Measurements from ENCODE around the gene AGTPBP1.
"Not testable (repeated sequence)": the region's sequence is repeated elsewhere in the genome, so short reads cannot be mapped to it uniquely, and the experiment has no call there.

The AGTPBP1 gene

DNA sequence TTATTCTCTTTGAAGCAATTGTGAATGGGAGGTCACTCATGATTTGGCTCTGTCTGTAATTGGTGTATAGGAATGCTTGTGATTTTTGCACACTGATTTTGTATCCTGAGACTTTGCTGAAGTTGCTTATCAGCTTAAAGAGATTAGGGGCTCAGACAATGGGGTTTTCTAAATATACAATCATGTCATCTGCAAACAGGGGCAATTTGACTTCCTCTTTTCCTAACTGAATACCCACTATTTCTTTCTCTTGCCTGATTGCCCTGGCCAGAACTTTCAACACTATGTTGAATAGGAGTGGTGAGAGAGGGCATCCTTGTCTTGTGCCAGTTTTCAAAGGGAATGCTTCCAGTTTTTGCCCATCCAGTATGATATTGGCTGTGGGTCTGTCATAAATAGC is 22.3 kb downstream of the AGTPBP1 start:
- not testable (repeated sequence) for DNase-seq

DNA sequence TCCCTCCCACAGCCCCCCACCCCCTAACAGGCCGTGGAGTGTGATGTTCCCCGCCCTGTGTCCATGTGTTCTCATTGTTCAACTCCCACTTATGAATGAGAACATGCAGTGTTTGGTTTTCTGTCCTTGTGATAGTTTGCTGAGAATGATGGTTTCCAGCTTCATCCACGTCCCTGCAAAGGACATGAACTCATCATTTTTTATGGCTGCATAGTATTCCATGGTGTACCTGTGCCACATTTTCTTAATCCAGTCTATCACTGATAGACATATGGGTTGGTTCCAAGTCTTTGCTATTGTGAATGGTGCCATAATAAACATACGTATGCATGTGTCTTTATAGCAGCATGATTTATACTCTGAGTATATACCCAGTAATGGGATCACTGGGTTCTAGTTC is 23.9 kb downstream of the AGTPBP1 start:
- not testable (repeated sequence) for DNase-seq

DNA sequence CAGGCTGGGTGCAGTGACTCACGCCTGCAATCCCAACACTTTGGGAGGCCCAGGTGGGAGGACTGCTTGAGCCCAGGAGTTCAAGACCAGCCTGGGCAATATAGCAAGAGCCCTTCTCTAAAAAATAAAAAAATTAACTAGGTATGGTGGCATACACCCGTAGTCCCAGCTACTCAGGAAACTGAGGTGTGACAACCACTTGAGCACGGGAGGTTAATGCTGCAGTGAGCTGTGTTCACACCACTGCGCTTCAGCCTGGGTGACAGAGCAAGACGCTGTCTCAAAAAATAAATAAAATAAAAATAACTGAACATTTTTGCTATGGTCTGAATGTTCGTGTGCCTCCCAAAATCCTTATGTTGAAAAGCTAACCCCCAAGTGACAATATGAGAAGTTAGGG is 24.5 kb downstream of the AGTPBP1 start:
- DNase-seq: no peak

DNA sequence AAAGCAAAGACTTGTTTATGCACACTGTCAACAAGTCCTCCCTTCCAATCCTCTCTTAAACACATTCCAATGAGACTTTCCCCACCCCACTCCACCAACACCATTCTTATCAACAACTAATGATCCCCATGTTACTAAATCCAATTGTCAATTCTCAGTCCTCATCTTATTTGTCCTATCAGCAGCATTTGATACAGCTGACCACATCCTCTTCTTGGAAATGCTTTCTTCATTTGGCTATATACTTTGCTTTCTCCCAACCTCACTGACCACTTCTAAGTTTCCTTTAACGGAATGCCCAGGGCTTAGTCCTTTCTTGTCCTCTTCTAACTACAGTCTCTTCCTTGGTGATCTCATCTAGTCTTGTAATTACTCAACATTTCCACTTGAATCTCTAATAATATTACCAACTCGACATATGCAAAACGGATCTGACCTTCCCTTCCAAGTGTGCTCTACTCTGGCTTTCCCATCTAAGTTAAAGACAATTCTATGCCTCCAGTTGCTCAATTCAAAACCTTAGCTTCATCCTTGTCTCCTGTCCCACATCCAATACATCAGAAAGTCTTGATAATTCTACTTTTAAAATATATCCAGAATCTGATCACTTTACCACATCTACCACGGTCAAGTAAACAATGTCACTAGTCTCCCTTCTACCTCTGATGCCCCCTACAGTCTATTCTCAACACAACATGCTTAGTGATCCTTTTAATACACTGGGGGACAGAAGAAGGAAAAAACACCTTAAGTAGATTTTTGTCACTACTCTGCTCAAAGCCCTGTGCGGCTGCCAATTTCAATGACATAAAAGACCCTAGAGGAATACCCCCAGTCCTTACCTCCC is 25.5 kb downstream of the AGTPBP1 start:
- no peak for DNase-seq

DNA sequence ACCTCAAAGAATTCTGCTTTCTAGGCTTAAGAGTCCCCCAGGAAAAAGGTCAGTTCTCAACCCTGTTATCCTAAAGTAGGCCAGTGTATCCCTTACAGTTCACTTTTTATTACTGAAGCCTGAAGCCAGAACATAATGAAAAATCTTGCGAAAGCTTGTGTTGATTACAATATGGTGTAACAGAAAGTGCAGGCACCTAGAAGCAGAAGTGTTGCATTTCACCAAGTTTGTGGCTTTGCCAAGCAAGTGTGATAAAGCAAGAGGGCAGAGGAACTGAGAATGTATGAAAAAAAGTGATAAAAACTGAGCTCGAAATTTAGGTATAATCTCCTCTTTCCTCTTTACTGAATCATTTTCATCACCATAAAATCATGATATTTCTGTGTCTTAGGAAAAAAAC is 26.2 kb downstream of the AGTPBP1 start:
- DNase-seq: no peak

DNA sequence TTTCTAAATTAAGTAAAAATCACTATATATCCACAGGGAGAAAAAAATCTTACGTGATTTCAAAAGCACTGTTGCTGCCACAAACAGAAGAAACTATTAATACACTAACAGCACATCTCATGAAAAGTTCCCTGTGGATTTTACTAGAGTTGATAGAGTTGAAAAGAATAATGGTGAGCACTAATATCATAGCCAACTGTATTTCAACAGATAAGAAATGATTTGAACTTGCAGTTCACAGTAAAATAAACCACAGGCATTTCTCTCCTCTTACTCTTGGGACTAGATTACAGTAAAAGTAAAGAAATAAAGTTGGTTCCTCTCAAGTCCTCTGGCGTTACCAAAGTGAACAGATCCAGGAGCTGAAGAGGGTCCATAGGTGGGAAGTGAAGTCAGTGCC is 27.9 kb downstream of the AGTPBP1 start:
- DNase-seq: no peak

DNA sequence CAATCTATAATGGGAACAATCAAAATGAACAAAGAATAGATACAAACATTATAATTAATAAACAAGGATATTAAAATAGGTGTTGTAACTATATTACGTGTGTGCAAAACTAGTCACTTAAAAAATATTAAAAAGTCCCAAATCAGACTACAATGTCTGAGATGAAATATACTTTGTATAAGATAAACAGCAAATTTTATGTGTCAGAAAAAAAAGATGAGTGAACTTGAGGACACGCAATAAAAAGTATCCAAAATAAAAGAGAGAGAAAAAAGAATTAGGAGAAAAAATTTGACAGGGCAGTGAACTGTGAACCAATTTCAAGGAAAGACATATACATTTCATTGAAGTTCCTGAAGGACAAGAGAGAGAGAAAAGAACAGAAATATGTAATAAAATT is 37.0 kb downstream of the AGTPBP1 start:
- no peak for DNase-seq

DNA sequence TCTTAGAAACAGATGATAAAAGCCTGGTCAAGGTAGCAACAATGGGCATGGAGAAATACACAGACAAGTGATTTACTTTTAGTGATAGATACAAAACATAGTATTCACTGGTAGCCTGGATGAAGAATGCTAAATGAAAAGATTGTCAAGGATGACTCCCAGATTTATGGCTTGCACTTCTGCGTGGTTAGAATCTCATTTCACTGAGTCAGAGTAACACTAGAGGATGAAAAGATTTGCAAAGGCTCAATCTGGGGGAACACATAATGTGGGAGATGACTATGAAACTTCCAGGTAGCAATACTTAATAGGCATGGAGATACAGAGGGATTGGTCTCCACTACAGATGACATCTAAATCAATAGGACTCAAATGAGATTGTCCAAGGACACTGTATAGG is 38.4 kb downstream of the AGTPBP1 start:
- no peak for DNase-seq

DNA sequence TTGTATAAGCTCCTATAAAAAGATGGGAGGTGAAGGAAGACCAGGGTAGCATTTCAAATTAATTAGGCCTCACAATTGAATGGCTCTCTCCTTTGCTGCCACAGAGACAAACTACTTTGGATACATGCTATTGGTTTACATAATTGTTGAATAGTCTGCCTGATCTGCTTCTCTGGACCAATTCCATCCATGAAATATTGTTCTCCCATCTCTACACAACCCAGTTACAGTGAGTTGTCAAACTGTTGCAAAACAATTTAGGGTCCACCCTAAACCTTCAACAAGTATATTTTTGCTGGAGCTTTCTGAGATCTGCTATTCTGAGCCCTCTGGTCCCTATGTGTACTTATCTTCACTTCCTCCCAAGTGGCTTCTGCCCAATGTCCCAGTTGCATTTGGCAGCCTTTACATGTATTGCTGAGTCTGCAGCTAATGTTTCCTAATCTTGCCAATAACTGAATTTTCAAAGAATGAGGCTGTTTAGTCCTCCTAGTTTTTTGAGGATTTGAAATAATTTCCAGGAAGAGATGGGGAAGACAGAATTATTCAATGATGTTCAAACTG is 38.9 kb downstream of the AGTPBP1 start:
- DNase-seq: no peak

DNA sequence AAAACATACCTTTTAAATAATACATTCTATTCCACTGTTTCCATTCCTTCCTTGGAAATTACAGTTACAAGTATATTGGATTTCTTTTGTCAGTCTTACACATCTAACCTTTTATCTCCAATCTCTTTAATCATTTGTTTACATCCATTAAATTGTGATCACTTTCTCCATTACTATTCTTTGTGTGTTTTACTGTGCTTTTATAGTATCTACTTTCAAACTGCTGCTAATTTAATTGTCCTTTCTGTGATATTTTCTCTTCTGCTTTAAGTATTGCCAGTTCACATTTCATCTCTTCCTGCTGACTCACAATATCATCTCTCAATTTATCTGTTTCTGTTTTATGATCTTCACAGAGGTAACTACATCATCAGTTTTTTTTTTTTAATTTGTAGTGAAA is 39.6 kb downstream of the AGTPBP1 start:
- no peak for DNase-seq

DNA sequence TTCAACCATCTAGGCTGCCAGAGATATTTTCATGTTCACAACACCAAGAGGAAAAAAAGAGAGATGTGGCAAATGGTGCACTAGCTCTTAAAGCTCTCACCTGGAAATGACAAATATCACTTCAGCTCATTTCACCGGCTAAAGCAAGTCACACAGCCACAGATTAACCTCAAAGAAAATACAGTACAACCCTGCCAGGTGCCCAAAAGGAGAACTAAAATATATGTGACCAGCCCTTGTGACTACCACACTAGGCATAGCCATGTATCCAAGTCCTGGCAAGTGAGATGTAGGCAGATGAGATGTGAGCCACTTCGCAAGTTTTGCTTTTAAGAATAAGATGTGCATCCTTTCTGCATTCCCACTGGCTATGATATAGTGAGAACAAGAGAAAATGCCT is 41.4 kb downstream of the AGTPBP1 start:
- no peak for DNase-seq

DNA sequence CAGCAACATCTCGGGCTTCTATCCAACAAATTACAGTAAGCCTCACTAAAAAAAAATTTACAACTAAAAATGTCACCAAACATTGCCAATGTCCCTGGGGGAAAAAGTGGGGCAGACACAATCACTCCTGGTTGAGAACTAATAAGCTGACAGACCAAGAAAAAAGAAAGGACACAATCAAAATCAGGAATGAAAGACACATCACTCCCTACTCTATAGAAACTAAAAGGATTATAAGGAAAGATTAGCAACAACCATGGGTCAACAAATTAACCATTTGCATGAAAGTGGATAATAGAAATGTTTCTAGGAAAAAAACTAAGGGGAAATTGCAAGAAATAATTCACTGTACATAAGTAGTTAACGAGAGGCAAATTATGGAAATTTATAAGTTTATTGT is 53.4 kb downstream of the AGTPBP1 start:
- no peak for DNase-seq

DNA sequence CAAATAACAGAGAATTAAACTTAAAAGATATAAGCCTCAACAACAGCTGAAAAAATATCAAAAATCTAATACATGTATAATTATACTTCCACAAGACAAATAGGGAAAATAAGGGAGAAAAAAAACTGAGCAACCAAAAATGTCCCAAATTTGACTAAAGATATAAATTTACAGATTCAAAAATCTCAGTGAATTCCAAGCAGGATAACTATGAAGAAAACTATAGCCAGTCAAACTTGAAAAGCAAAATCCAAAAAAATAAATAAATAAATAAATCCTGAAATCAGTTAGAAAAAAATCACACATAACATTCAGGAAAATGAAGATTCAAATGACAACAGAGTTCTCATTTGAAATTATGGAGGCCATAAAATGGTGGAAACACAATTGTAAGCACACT is 56.7 kb downstream of the AGTPBP1 start:
- DNase-seq: no peak

DNA sequence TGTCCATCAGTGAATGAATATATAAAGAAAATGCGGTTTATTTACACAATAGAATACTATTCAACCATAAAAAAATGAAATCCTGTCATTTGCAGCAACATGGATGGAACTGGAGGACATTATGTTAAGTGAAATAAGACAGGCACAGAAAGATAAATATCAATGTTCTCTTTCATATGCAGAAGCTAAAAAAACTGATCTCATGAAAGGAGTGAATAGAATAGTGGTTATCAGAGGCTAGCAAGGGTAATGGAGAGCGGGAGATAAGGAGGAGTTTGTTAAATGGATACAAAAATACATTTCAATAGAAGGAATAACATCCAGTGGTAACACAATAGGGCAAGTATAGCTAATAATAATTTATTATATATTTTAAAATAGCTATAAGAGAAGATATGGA is 65.0 kb downstream of the AGTPBP1 start:
- DNase-seq: no peak

DNA sequence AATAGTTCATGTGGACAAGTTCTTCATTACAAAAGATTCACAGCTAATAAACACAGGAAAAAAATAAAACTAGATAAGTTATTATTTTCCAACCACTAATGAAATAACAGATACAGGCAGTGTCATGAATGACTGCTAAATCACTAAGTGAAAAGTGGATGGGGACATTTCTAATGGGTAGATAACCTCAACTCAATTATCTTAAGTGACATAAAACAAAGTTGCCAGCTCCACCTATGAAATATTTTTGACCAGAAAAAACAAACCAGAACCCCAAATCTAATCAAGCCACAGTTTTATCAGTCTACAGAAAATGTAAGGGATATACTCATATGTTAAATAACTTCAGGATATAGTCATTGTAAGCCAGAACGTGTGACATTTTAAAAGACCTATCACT is 74.4 kb downstream of the AGTPBP1 start:
- DNase-seq: no peak

DNA sequence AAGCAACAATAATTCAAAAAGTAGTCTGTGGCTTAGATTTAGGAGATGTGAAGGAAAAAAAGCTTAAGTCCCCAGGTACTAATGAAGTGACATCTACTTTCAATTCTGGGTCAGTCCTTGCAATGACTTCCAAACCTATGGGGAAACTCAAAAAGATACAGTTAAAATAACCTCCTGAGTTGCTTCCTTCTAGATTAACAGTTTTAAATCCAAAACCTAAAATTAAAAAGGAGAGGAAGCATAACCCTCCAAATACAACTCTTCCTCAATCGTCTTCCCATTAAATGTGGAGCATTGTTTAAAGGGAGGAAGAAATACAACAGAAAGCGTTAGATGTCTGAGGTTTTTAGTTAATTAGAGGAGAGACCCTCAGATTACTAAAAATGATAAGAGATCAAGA is 75.7 kb downstream of the AGTPBP1 start:
- DNase-seq: no peak

DNA sequence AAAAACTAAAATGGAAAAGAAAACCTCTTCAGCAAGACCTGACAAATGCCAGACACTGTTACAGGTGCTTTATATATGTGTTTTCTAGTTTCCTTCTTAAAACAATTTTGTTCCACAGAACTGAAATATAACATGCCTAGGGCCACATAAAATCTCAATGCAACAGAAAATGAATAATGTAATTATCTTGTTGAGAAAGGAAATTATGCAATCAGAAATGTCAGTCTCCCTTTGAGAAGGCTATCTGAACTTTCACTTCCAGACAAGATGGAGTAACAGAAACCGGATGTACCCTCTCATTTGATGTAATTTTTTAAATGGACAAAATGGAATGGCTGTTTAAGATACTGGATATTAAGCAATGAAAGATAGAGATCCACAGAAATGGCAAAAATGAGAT is 79.2 kb downstream of the AGTPBP1 start:
- DNase-seq: no peak

DNA sequence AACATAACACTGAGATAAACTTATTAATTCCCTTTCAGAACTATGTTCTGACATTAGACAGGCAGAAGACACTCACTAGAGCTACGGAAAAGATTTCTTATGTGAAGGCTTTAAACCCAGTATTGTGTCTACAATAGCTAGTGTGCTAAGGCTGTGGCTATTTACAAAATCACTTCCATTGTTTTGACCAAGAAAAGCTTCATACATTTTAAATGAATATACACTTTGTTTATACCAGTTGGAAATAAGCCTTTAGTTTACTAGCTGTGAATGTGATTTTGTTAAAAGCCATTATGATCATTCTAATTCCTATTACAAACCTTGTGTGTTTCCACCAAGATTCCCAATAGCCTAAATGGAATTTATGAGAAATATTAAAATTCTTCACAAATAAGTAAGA is 83.0 kb downstream of the AGTPBP1 start:
- DNase-seq: no peak

DNA sequence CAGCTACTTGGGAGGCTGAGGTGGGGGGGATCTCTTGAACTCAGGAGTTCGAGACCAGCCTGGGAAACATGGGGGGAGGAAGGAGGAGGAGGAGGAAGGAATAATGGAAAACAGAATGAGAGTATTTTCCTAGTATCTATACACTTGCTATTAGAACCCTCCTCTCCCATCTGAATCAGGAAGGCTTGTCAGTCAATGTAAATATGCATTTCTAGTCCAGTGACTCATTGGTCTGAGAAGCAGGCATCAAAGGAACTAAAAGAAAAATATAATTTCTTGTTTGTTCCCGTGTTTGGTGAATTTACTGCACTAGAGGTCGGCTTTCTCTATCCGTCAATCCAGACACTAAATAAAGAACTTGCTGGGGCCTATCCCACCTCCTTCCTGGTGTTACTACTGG is 88.6 kb downstream of the AGTPBP1 start:
- no peak for DNase-seq

DNA sequence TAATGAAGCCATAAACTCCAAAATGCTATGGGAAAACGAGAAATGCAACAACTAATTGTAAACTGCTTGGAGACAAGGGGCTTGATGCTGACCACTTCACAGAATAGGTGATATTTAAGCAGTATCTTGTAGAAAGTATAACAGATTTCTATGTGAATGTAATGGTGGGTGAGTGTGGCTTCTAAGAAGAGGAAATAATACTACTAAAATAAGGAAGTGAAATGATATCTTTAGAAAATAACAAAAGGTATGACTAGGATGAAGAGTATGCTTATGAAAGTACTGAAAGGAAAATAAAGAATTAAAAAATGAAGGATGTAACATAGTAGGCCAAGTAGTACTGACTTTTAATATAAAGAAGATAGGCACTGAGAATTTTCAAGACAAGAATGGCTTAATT is 94.2 kb downstream of the AGTPBP1 start:
- DNase-seq: no peak

DNA sequence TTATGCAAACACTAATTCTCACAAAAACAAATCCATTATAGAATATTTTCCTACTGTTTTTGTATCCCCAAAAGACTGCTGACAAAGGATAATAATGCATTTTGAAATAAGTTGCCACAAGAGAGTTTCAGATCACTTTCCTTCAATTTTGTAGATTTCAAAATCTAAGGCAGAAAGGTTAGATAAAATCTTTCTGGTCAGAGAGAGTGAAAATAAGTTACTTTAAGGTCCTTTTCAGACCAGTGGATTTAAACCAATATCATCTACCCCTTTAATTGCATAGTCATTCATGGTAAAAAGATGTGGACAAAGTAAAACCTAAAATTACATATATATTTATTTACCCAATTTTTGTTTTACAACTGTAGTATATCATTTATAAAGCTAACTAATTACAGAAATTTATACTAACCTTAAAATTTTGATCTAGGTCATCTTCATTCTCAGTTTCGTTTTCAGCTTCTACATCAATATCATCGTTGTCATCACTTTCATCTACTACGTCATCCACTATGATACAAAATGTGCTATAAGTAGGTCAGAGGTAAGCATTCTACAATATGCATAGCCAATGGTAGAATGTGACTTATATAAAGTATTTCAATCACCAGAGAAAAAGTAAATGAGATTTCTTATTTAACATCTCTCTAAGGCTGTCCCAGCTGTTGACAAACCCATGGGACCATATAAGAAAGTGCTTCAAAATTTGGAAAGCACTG is 95.7 kb downstream of the AGTPBP1 start:
- DNase-seq: no peak

DNA sequence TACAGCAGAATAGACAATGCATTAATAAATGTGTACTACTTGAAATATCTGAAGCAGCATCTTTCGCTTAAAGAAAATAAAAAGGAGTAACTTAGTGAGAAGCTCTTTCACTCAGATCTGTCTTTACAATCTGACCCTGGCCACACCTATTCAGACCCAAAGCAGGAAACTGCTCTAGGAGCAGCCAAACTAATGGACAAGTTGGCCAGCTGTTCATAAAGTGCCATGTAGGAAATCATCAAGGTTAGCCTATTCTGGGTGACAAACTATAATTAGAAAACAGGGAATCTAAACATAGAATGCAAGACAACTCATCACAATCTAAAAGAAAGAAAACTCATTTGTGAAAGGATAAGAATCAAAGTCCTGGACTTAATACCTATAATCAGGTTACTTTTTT is 101.3 kb downstream of the AGTPBP1 start:
- no peak for DNase-seq

DNA sequence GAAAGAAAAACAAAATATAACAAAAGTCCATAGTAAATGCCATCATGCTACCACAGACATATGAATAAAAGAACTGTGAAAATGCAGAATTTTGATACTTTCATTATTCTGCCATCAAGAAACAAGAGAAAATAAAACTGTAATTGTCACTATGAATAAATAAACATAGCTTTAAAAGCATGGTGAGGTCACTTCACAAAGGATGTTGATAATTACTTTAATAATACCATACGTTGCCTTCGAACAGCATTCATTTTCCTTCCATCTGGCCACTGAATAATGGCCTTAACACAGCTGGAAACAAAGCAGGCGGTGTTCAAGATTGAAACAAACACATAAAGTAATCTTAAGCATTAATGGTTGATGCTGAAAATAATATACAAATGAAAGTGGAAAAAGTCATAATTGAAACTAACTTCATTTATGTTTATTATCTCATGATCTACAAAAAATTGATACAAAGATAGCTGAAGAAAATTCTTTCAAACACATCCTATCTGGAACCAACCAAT is 102.0 kb downstream of the AGTPBP1 start:
- no peak for DNase-seq

DNA sequence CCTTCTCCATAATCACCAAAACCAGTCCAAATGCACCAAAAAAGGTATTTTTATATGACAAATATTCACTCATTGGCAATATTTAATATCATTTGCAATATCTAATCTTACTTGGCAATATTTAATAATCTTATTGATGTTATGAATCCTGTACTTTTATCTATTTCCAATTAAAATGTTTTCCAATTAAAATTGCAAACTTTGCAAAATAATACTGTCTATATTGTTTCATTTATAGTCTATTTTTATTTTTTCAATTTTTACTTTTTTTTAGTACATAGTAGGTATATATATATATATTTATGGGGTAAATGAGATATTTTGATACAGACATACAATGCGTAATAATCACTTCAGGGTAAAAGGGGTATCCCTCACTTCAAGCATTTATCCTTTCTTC is 109.9 kb downstream of the AGTPBP1 start:
- DNase-seq: no peak
